ENCODE results near the gene RBM23.

The RBM23 gene

DNA sequence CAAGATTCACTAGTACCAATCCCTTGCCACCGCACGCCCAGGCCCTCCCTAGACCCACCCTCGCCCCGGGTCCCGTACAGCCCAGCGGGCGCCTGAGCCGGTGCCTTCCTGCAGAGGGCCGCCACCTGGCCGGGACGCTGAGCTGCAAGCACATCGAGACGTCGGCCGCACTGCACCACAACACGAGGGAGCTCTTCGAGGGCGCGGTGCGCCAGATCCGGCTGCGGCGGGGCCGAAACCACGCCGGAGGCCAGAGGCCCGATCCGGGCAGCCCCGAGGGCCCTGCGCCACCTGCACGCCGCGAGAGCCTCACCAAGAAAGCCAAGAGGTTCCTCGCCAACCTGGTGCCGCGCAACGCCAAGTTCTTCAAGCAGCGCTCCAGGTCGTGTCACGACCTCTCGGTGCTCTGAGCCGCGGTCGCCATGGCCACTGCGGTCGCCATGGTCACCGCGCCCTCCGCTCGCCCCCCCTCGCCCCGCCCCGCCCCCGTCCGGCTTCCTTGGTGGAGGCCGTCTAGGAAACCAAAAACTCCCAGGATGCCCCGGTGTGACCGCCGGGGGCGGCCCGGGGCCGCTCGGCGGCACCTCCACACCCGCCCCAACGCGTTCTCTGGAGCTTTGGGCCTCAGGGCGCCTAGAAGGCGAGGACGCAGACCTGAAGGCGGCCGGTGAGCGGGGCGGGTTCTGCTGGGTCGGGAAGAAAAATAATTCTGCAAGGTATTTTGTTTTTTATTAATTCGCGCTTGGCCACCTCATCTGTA, 32.3 kb downstream of the RBM23 start:
- peak; percentile 44 to 49 for DNase-seq (ENCODE audit: low read depth in 2 of 2)

DNA sequence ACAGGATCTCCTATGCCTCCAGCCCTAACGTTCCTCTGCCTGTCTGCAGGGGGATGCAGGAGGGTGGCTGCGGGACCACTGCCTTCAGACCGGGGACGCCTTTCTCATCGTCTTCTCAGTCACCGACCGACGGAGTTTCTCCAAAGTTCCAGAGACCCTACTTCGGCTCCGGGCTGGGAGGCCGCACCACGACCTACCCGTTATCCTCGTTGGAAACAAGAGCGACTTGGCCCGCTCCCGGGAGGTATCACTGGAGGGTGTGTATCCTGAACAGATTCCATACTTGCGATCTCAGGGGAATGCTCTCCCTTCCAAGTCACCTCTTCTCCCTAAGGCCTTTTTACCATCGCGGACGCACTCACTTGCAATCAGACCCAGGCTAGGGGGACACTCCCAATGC, 33.0 kb downstream of the RBM23 start:
- DNase-seq (ENCODE audit: low read depth in 2 of 2) = no peak

DNA sequence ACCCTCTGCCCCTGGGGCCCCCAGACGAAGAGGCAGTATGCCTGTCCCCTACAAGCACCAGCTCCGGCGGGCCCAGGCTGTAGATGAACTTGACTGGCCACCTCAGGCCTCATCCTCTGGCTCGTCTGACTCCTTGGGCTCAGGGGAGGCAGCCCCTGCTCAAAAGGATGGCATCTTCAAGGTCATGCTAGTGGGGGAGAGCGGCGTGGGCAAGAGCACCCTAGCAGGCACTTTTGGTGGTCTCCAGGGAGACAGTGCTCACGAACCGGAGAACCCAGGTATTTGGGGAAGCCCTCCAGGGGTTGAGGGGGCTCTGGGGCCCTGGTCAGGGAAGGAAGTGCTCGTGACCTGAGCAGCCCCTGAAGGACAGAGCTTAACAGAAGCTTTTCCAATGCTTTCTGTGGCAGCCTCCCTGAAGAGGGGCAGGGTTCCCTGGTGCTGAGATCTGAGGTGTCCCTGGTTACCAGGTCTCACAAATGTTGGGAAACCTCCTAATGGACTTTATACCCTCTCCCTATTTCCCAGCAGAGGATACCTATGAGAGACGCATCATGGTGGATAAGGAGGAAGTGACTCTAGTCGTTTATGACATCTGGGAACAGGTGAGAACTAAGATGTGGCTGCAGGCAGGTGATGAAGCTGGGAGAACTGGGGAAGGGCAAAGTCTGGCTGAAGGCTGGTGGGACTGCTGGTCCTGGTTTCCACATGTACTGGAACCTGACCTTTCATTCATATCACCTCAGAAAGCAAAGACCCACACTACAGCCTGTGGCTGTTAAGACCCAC, 34.0 kb downstream of the RBM23 start:
- DNase-seq (ENCODE audit: low read depth in 2 of 2) = no peak

DNA sequence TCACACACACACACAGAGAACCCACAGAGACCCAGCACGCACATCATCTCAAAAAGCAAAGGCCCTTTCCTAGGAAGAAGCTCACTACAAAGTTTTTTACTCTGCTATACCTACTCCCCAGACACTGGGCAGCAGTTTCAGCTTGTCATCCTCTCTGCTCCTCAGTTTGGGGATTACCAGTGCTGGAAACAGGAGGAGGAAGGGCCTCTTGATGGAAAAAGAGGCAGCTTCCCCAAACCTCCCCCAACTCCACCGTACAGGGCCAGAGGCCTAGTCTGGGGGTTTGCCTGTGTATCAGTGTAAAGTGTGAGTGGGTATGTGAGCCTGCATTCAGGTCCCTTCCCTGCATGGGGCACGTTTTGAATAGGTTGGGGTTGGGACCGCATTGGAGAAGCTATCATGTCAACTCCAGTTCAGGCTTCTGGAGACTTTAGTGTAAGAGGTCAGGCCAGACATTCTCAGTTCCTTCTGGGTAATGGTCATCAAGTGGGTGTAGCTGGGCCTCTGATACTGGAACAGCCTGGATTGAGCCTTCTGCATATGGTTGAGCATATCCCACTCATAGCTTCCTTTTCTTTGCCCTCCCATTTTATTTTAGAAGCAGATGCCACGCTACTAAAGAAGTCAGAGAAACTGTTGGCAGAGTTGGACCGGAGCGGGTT, 34.7 kb downstream of the RBM23 start:
- DNase-seq (ENCODE audit: low read depth in 2 of 2) = no peak

DNA sequence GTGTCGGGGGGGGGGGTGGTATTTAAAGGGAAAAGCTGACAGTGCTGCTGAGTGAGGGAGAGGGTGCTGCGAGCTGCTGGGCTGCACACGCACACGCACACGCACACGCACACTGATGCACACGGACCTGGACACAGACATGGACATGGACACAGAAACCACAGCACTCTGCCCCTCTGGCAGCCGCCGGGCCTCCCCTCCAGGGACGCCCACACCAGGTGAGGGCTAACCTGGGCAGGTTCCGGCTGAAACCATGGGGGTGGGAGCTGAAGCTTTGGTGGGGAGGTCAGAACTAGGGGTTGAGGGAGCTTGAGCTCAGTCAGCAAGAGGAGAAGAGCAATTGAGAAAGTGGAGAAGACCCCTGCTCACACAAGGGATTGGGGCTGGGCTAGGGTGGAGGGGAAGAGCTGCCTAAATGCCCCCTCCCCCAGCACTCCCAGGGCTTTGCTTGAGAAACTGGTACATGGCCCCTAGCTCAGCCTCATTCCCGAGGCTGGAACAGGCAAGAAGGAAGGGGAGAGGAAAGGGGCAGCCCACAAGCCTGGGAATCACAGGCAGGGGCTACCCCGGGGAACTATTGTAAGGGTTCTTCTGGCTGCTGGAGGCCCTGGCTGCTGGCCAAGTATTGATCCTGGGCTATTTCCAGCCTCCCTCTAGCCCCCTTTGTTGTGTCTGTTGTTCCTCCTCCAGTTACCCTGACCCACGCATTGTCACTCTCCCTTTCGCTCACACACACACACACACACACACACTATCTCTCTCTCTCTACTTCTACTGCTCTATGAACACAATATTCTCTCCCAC, 35.6 kb downstream of the RBM23 start, which contains the start of gene REM2:
Gene REM2, plus strand, starts transcription at position 50 of the 804 bp plus-strand sequence. Its CDS starts 66 bp downstream, at position 116.
- DNase-seq (ENCODE audit: low read depth in 2 of 2) = no peak

DNA sequence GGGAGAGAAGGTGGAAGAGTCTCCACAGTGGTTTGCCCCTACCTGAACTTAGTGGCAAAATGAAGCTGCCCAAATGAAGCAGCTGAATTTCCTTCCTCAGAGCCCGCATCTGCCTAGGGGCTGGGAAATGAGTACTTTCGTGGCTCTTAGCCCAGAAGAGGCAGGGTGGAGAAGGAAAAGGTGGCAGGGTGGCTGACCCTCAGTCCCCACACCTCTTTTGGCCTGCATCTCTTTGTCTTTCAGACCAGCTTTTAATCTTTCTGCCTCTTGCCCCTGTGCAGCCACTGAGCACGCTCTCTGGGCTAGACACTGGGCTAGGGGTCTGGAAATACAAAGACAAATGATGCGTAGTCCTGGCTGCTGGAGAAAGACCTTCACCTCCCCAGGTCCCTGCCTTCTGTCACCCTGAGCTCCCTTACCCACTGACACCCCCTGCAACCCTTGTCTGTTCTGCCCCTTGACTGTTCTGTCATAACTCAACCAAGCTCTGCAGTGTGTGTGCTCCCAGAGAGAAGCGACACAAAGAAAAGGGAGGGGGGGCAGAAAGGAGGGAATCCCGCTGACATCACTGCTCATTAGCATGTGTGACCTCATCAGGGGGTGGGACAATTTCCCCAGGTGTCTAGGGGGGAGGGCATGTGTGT, 36.3 kb downstream of the RBM23 start:
- no peak for DNase-seq (ENCODE audit: low read depth in 2 of 2)

DNA sequence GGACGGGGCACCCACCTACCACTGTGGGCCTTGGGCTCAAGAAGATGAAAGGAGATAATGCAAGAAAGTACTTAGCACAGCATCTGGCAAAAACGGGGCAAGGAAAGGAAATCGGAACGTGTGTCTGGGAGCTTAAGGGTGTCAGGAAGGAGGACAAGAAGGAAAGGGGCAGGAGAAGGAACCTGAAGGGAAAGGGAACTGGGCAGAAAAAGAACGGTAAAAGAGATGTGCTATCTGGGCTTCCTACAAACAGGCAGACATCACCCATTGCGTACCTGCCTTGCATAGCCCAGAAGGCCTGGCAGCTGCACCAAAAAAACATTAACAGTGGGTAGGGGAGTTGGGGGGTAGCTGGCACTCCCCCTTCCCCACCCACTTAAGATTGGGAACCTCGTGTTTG, 36.9 kb downstream of the RBM23 start:
- no peak for DNase-seq (ENCODE audit: low read depth in 2 of 2)

DNA sequence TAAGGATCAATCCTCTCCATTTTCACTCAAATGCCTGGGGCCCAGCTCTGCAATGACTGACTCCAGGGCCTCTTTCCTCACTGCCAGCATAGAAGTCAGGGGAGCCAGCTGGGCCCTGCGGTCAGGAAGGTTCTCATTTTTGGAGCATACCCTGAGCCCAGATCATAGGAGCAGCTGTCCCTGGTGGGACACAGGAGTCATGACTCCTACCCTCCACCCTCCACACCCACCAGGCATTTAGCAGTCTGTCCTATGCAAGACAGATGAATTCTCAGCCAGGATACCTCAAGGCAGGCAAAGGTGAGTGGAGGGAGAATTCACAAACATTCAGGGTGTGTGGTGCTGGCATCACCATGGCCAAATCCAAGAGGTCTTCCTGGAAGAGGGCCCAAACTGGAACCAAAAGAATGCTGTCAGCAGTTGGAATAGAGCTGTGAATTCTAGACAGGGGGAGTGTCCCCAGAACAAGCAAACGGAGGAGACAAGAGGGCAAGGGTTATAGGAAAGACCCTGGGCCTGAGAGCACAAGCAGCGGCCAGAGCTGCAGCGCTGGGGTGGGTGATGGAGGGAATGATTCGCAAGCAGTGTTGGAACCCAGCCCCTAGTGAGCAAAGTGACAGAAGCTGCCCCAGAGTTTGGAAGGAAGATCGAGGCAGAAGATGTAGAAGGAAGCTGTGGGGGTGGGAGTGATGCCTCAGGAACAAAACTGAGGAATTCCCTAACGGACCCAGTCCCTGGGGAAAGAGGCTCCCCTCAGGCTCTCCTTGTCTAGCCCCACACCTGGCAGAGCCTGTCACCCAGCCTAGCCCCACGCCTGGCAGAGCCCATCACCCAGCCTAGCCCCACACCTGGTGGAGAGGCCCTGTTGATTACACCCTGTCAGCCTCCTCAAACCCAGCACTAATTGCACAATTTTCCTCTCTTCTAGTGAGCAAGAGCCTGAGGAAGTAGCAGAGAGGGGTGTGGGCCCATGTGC, 40.4 kb downstream of the RBM23 start:
- DNase-seq (ENCODE audit: low read depth in 2 of 2) = no peak

DNA sequence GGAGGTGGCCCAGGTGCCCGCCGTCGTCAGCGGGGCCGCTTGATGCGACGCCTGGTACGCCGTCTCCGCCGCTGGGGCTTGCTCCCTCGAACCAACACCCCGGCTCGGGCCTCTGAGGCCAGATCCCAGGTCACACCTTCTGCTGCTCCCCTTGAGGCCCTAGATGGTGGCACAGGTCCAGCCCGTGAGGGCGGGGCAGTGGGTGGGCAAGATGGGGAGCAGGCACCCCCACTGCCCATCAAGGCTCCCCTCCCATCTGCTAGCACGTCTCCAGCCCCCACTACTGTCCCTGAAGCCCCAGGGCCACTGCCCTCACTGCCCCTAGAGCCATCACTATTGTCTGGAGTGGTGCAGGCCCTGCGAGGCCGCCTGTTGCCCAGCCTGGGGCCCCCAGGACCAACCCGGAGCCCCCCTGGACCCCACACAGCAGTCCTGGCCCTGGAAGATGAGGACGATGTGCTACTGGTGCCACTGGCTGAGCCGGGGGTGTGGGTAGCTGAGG, 41.9 kb downstream of the RBM23 start:
- DNase-seq (ENCODE audit: low read depth in 2 of 2) = no peak

DNA sequence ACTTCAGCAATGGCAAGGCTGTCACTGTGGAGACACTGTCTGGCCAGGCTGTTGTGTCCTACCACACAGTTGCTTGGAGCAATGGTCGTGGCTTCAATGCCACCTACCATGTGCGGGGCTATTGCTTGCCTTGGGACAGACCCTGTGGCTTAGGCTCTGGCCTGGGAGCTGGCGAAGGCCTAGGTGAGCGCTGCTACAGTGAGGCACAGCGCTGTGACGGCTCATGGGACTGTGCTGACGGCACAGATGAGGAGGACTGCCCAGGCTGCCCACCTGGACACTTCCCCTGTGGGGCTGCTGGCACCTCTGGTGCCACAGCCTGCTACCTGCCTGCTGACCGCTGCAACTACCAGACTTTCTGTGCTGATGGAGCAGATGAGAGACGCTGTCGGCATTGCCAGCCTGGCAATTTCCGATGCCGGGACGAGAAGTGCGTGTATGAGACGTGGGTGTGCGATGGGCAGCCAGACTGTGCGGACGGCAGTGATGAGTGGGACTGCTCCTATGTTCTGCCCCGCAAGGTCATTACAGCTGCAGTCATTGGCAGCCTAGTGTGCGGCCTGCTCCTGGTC, 43.1 kb downstream of the RBM23 start:
- no peak for DNase-seq (ENCODE audit: low read depth in 2 of 2)

DNA sequence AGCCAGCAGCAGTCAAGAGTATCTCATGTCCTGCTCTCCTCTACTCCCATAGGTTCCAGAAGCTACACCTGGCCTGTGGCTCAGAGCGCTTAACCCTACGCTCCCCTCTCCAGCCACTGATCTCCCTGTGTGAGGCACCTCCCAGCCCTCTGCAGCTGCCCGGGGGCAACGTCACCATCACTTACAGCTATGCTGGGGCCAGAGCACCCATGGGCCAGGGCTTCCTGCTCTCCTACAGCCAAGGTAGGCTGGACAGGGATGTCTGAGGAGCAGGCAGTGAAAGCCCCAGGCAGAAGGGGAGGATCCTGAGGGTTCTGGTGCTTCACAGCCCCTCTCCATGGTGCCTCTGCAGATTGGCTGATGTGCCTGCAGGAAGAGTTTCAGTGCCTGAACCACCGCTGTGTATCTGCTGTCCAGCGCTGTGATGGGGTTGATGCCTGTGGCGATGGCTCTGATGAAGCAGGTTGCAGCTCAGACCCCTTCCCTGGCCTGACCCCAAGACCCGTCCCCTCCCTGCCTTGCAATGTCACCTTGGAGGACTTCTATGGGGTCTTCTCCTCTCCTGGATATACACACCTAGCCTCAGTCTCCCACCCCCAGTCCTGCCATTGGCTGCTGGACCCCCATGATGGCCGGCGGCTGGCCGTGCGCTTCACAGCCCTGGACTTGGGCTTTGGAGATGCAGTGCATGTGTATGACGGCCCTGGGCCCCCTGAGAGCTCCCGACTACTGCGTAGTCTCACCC, 43.8 kb downstream of the RBM23 start:
- DNase-seq (ENCODE audit: low read depth in 2 of 2) = no peak

DNA sequence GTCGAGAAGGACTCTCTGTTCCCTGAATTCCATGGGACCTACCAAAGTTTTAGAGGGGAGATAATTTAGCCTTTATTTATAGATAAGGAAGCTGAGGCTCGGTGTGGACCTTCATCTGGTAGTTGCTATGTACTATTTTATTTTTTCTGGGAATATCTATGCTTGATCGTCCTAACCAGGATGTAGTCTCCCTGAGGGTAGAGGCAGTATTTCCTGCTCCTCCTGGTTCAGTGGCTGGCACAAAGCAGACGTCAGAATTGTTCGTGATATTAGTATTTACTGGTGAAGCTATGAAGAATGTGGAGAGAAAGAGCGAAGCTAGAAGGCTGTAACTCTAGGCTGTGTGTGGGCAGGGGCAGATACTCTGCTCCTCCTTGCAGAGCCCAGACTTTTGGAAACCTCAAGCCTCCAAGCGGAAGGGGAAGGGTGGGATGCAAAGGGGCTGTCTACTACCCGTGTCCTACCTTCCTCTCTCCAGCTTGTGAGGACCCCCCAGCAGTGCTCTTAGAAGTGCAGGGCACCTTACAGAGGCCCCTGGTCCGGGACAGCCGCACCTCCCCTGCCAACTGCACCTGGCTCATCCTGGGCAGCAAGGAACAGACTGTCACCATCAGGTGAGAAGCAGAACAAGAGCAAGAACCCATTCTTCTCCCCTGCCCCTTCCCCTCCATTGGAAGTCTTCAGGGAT, 46.0 kb downstream of the RBM23 start:
- no peak for DNase-seq (ENCODE audit: low read depth in 2 of 2)

DNA sequence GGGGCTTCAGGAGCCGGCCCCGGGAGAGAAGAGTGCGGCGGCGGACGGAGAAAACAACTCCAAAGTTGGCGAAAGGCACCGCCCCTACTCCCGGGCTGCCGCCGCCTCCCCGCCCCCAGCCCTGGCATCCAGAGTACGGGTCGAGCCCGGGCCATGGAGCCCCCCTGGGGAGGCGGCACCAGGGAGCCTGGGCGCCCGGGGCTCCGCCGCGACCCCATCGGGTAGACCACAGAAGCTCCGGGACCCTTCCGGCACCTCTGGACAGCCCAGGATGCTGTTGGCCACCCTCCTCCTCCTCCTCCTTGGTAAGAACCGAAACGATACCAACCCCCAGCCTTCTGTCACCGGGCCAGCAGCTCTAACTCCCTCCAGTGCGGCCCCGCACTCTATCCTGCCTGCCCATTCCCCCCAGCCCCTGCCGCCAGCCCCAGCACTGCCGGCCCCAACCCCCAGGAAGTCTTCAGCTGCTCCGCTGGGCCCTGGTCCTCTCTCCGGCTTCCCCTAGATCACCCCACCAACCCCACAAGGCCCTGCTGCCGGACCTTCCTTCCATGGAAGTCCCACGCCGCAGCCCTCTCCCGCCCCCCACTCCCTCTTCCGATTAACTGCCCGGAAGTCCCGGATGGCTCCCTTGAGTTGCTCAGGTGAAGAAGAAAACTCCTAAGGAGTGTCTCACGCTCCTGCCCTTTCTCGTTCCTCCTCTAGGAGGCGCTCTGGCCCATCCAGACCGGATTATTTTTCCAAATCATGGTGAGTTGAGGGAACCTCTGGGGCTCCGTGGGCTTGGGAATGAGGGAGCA, 46.7 kb downstream of the RBM23 start:
- no peak for DNase-seq (ENCODE audit: low read depth in 2 of 2)

DNA sequence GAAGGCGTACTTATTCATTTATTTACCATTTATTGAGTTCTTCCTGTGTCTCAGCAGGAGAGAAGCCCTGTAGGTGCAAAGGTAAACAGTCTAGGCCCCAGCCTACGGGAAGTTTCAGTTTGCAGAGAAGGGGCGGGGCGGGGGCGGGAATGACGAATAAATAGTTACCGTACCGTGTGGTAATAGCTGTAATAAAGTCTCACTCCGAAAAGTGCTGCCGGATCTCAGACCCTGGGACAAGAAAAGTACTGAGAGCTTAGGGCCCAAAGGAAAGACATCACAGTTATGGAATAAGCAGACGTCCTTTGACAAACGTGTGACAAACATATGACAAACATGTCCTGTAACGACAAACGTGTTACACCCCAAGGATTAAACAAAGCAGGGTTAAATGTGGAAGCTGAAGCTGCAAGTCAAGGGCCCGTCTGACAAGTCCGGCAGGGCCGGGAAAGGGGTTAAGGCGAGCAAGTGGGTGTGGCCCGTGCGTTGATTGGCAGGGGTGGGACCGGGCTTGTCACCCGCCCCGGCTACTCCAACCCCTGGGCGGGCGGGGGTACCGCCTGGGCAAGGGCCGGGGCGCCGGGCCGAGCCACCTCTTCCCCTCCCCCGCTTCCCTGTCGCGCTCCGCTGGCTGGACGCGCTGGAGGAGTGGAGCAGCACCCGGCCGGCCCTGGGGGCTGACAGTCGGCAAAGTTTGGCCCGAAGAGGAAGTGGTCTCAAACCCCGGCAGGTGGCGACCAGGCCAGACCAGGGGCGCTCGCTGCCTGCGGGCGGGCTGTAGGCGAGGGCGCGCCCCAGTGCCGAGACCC, 47.5 kb downstream of the RBM23 start, which contains the start of gene LRP10:
Gene LRP10, plus strand, starts transcription at position 517 of the 809 bp plus-strand sequence. CDS start 564 bp downstream, outside the sequence.
- DNase-seq (ENCODE audit: low read depth in 2 of 2) = peak in 1 of 2 donors; percentile 64

DNA sequence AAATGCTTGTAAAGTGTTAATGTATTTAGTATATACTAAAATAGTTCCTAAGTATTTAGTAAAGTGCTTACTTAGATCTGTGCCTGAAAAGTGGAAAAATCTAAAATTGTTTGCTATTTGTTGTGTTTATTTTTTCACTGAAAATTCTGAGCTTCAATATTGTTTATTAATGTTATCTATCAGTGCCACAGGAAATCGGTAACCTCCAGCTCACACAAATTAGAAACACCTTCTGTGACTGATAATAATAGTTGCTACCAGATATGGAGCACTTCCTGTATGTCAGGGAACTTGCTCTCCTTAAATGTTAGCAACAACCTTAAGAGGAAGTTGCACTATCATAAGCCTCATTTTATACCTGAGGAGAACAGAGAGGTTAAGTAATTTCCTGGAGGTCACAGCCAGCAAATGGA, 48.1 kb downstream of the RBM23 start:
- no peak for DNase-seq (ENCODE audit: low read depth in 2 of 2)

DNA sequence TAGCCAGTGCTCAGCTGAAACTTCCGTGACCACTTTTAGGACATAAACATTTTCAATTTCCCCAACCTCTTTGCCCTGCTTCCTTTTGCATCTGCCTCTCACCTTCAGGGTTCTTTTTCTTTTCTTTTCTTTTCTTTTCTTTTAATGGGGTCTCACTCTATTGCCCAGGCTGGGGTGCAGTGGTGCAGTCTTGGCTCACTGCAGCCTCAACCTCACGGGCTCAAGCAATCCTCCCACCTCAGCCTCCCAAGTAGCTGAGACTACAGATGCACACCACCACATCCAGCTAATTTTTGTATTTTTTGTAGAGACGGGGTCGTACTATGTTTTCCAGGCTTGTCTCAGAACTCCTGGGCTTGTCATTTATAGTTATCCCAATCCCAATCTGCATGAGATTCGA, 52.1 kb downstream of the RBM23 start:
- DNase-seq (ENCODE audit: low read depth in 2 of 2) = no peak

Data from stimulated activated CD4-positive, alpha-beta T cell treated with anti-CD3 and anti-CD28 coated beads, Interleukin-1b, Interleukin-23, amount 100 ng/mL, for 1 hour (primary cell).